NB4 (cell line): Measurements from ENCODE around the gene MS4A7.

Experiments
- DNase-seq: peaks from one replicate; pipeline ENCODE4 v3.0.0; 2010; ENCODE audit warnings: low read depth
- H3K4me3 ChIP-seq: one replicate; pipeline ENCODE4 v1.5.1; 2011; ENCODE audit warnings: mild to moderate bottlenecking, low read depth, low read length, moderate library complexity
- CTCF ChIP-seq: IDR thresholded peaks from one replicate; pipeline ENCODE4 v1.5.1; 2012; ENCODE audit warnings: low read depth, low read length
- MYC ChIP-seq: IDR thresholded peaks from 2 replicates; pipeline ENCODE4 v1.6.1; 2011; ENCODE audit warnings: low read depth, low read length
- POLR2A ChIP-seq: IDR thresholded peaks from 2 replicates; pipeline ENCODE4 v1.6.1; 2011; ENCODE audit warnings: mild to moderate bottlenecking; ENCODE audit not compliant: insufficient read length; ENCODE audit errors: extremely low read depth
- TF ChIP-seq, protein P1 (sequence below): IDR thresholded peaks from 2 replicates; pipeline ENCODE4 v1.6.1; 2011; ENCODE audit warnings: low read depth, low read length

Gene MS4A7

DNA sequence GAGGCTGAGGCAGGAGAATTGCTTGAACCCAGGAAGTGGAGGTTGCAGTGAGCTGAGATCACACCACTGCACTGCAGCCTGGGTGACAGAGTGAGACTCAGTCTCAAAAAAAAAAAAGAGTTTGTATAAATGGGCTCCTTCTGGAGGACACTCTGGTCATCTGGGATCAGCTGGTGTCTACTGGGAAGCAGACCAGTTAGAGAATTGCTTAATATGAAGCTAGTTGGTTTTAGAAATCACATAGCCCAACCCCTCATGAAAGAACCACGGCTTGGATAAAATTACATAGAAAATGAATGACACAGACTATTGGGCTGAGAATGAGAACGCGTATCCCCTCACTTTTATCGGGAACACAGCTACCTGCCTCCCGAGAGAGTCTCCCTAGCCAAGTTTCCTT is 14.7 kb downstream of the MS4A7 start:
- no peak overlapping the region for H3K4me3 ChIP-seq
- no peak for TF ChIP-seq CTCF
- TF ChIP-seq MYC, result no peak
- no peak for TF ChIP-seq POLR2A
- TF ChIP-seq, protein P1, sequence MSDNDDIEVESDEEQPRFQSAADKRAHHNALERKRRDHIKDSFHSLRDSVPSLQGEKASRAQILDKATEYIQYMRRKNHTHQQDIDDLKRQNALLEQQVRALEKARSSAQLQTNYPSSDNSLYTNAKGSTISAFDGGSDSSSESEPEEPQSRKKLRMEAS, result no peak
- no peak for DNase-seq

- no peak overlapping the region for H3K4me3 ChIP-seq
- DNase-seq, result no peak
- TF ChIP-seq, protein P1, result no peak
- no peak for TF ChIP-seq POLR2A
- no peak for TF ChIP-seq MYC
- TF ChIP-seq CTCF, result no peak
Observed at GRCh38 chr11:60394666-60395380, 16.5 kb downstream of the MS4A7 start.

GRCh38 chr11:60396382-60396781 is 18.1 kb downstream of the MS4A7 start, which contains the start of gene MS4A14:
MS4A14 (plus strand) TSS chr11:60396459; CDS start chr11:60396579, 120 bp downstream.
- H3K4me3 ChIP-seq, result no peak within 1 kb of the TSS
- no peak for DNase-seq

DNA sequence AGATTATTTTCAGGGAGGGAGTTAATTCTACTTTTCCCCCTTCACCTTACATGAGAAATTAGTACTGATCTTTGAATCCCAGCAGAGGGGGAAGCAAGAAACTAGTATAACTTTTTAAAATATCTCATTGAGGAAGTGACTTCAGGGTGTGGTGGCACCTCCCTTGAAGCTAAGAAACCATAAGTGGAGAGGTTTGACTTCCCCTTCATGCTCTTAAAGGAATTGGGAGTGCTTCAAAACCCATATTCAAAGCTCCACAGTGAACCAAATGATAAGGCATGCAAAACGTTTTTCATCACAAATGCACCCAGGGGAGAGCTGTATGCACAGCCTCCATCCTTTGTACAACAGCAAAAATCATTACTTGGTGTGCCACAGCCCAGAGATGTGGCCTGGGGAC is 18.5 kb downstream of the MS4A7 start:
- H3K4me3 ChIP-seq, result no peak overlapping the region
- TF ChIP-seq, protein P1, result no peak
- TF ChIP-seq CTCF, result no peak
- no peak for TF ChIP-seq POLR2A
- no peak for TF ChIP-seq MYC
- peak; percentile 90 for DNase-seq

More at GRCh38 chr11:60396382-60396781, 18.1 kb downstream of the MS4A7 start, which contains the start of gene MS4A14:
- no peak for TF ChIP-seq CTCF
- no peak for TF ChIP-seq MYC
- TF ChIP-seq, protein P1, result no peak
- no peak for TF ChIP-seq POLR2A

DNA sequence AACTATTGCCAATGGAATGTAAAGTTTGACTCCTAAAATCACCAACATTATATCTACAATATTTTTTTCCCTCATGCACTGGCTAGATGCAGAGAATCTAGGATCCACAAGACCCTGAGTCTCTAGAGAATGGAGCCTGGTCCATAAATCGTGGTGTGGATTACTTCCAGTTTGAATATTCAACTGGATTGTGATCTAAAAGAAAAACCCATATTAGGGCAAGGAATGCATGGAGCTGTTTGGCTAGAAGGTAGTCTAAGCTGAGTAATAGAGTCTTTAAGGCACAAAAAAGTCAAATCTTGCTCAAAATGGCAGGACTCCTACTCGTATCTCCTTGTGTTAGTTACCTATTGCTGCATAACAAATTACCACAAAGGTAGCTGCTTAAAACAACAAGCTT is 41.7 kb downstream of the MS4A7 start:
- no peak overlapping the region for H3K4me3 ChIP-seq
- DNase-seq, result no peak
- TF ChIP-seq, protein P1, result no peak
- no peak for TF ChIP-seq CTCF
- no peak for TF ChIP-seq MYC
- TF ChIP-seq POLR2A, result no peak
